HL-60/S4 treated with retinoic acid at 250 ng/mL for 4 days and 3 days (cell line): Measurements from ENCODE around the gene HECTD4.
"Not testable (repeated sequence)": the region's sequence is repeated elsewhere in the genome, so short reads cannot be mapped to it uniquely, and the experiment has no call there.

ENCODE experiments used
- in situ Hi-C: fragments of 300-500 bp; cut with MboI; formaldehyde crosslinking; loops from 2 replicates; pipeline ENCODE4 v1.7.0; 2022; ENCODE audit warnings: low sequenced_read_pairs

HECTD4 gene

DNA sequence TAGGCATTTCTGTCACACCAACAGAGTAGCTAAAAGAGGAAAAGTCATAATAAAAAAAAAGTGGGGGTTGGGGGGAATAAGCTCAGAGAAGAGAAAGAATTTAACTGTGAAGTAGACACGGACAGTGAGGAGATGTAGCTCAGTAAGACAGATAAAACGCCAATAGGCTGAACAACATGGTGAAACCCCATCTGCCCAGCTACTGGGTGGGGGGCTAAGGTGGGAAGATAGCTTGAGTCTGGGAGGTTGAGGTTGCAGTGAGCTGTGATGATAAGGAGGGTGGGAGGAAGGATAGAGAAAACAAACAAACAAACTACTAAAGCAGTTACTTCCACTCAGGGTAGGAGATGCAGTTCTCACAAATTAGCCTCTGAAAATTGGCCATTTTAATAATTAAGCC is 25.0 kb downstream of the HECTD4 start:
- in situ Hi-C loops, result no loop called here

DNA sequence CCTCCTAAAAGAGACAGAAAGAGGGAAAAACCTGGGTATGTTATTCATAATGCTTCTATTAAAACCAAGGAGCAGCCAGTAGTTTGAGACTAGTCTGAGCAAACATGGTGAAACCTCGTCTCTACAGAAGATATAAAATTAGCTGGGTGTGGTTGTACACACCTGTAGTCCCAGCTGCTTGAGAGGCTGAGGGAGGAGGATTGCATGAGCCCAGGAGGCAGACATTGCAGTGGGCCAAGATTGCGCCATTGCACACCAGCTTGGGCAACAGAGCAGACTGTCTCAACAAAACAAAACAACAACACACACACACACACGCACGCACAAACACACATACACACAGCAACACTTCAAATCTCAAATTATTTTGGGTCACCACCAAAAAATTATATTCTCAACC is 27.8 kb downstream of the HECTD4 start:
- in situ Hi-C loops, result no loop called here

DNA sequence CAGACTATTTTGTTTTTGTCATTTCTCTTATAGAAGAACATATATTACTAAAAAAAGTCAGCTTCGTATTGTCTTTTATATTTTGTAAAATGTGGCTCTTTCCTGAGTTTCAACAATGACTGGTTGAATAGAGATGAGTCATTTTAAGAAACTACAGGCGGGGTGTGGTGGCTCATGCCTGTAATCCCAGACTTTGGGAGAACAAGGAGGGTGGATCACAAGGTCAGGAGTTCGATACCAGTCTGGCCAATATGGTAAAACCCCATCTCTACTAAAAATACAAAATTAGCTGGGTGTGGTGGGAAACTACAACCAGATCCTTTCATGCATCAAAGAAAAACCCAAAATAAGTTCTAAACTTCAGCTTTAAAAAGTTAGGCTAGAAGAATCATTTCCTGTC is 28.8 kb downstream of the HECTD4 start:
- in situ Hi-C loops, result no loop called here

DNA sequence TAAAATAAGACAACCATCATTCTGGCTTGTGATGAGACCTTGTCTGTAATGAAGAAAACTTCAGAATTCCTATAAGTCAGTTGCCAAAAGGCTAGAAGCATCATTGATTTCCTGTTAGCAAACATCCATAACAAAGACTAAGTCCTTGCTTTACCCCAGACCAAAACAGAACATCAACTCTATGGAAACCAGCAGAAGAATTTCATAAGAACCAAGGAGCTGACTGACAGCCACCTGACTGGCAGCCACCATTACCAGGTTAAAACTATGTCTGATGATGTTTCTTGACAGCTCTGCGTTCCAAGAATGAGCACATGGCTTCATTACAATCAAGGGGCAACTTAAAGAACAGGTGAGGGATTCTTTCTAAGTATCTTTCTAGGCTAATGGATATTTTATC is 29.3 kb downstream of the HECTD4 start:
- in situ Hi-C loops, result no loop called here

DNA sequence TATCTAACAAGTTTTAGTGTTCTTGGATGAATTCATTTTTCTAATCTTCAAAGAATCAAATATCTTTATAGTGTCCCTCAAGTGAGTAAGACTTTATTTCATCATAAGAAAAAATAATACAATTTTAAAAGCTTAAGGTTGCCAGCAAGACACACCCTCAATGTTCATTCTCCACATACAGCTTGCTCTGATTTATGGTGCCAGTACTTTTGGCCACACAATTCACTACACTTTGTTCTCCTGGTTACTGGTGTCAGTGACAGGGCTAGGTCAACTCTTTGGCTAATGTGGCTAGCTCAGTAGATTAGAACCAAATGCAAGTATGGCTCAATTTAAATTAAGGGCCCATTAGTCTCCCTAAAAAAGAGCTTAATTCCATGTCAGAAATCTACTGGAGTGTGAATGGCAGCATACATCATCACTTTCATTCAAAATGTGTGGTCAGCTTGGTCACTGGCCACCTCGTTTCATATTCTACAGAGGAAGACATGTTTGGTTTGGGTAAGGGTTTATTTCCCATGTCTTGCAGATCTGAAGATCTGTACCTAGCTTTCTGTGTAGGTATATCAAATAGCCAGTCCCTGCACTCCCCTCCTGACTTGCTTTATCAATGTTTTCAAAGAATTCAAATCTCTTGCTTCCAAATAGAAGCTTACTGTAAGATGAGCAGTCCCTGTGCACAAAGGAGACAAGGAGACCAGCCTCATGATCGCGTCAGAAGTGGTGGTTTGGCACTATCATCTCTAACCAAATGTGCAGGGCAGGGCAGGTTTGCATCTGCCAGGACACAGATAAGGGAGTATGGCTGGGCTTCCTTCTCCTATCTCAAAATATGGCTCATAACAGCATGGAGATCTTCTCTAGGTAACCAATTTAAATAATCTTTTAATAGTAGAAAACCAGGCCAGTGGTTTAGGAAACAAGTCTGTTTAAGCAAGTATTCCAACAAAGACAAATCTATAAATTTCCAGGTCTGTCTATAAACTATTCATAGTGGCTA is 31.3 kb downstream of the HECTD4 start:
- in situ Hi-C loops, result no loop called here

DNA sequence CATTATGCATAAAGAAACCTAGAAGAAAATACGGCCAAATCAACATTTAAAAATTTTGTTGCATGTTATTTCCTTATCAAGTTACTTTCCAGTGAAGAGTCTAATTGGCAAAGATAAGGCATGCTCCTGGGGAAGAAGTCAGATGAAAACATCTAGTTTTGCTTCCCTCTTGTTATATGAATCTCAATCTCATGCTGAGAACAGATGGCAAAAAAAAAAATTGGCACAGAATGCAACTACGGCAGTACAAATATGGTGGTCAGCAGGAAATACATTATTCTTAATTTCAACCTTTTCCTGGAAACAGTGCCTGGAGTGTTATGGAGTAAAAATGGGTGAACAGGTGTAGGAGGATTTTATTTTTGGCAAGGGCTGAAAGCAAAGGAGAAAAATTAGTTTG is 32.8 kb downstream of the HECTD4 start:
- in situ Hi-C loops, result no loop called here

DNA sequence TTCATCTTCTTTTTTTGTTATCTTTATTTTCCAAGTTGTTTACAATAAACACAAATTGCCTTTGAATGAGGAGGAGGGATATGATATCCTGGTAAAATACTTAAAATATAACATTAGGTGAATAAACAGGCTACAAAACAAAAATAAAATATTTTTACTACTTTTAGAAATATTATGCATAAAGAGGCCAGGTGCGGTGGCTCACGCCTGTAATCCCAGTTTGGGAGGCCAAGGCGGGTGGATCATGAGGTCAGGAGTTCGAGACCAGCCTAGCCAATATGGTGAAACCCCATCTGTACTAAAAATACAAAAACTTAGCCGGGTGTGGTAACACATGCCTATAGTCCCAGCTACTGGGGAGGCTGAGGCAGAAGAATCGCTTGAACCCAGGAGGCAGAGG is 33.3 kb downstream of the HECTD4 start:
- in situ Hi-C loops, result not testable (repeated sequence)

DNA sequence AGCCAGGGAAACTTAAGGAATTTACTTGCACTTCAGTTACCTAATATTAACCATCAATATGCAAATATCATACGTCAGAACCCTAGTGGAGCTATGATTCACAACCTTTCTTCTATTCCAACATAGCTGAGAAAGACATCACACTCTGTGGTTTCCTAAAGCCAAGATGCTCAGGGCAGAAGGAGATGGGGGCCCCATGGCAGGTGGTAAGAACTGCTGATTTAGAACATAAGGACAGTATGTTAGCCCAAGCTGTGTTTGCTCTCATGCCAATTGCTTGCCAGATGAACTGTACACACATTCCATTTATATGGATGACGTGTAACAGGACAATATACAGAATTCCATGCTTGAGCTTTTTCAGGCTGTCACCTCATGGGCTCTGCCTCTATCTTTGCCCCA is 34.6 kb downstream of the HECTD4 start:
- in situ Hi-C loops, result no loop called here

DNA sequence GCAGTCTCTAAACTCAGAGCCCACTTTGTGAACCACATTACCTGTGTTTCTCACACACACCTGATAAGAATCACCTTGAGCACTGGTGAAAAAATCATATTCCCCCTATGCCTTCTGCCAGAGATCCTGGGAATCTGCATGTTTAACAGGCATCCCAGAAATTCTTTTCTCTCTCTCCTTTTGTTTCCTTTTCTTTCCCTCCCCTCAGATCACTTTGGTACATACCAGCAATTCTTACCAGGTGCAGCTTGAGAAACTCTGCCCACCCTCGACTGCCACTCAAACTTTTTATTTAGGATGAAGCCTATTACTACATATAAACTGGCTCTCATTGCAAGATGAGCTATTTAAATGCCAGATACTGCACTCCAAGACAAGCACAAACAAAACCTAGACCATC is 36.0 kb downstream of the HECTD4 start:
- in situ Hi-C loops, result no loop called here

DNA sequence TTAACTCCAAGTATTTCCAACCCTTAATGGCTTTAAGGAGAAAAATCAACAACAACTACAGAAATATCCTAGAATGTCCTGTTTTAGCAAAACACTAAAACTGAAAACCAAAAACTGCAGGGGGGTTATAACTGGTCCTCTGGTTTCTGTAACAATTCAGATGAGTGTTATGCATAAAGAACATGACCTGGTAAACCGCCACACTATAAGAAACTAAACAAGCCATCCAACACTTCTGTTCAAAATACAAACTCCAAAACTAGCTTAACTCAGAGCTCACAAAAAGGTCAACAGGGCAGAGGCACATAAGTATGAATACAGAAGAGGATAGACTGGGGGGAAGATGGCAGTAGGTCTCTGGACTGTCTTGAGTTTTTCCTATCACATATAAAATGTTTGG is 38.0 kb downstream of the HECTD4 start:
- in situ Hi-C loops, result no loop called here

DNA sequence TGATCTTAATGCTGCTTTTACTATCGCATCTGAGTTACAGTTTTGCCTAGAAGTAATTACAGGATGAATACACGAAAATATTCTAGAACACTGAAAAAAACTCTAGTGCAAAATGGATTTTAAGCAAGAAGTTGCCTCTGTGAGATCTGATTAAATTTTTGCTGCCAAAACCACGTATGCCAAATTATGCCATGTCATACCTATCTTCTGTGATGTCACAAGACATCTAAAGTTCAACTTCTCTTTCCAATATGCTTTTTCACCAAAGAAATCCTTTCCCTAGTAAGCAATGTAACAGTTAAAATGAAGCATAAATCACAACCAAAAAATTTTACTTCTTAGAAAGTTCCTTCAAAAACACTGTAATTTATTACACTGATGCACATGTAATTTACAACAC is 39.6 kb downstream of the HECTD4 start:
- in situ Hi-C loops, result no loop called here

DNA sequence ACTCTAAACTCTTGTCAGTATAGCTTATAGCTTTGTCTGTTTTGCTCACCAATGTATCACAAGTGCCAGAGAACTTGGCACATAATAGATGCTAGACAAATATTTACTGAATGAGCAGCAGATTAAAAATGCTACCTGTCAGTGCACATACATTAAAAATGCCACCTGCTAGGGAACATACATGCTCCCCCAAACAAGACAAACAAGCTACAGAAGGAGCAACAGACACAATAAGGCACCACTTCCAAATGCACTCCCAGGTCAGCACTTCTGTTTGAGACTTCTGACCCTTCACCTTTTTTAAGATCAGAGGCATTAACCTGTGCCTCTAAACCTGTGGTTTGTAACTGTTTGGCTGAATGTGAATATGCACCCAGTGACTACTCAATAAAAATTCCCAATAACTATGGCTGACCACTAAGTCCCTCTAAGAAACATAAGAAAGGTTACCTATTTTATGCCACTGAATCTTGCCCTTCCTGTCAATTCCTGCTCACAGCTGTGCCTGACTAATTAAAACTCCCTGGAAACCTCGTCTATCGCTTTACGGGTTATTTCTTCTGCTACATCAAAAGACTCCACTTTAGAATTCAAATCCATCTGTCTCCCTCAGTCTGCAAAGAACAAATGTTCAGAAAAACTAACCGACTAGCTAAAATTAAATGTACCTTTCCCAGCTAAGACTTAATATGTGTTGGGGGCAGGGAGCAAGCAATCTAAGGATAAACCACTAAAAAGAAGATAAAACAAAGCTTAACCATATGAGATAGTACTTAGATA is 41.0 kb downstream of the HECTD4 start:
- in situ Hi-C loops, result no loop called here

DNA sequence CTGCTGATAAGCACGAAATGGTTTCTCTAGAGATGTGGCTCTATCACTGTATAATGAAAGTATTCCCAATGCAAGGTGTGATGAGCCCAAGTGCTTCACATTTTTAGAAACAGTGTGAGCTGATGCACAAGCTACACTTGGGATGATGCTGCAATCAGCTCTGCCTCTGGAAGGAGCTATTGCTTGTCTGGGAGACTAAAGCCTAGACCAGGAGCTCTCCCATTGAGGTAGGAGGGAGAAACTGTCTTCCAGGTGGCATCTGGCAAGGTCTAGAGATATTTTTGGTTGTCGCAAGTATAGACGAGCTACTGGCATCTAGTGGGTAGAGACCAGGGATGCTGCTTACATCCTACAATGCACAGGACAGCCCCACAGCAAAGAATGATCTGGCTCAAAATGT is 42.0 kb downstream of the HECTD4 start:
- in situ Hi-C loops, result no loop called here

DNA sequence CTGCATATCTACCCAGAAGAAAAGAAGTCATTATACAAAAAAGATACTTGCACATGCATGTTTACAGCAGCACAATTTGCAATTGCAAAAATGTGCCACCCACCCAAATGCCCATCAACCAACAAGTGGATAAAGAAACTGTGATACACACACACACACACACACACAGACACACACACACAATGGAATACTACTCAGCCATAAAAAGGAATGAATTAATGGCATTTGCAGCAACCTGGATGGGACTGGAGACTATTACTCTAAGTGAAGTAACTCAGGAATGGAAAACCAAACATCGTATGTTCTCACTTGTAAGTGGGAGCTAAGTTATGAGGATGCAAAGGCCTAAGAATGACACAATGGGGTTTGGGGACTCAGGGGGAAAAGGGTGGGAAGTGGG is 47.2 kb downstream of the HECTD4 start:
- in situ Hi-C loops, result not testable (repeated sequence)

DNA sequence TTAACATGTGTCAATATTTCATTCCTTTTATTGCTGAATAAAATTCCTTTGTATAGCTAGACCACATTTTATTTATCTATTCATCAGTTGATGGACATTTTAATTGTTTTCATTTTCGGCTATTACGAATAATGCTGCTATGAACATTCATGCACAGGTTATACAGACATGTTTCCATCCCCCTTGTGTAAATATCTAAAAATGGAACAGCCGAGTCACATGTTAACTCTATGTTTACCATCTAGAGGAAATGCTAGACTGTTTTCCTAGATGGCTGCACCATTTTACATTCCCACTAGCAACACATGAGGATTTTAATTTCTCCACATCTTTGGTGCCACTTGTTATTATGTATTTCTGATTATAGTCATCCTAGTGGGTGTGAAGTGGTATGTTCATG is 49.2 kb downstream of the HECTD4 start:
- in situ Hi-C loops, result no loop called here

DNA sequence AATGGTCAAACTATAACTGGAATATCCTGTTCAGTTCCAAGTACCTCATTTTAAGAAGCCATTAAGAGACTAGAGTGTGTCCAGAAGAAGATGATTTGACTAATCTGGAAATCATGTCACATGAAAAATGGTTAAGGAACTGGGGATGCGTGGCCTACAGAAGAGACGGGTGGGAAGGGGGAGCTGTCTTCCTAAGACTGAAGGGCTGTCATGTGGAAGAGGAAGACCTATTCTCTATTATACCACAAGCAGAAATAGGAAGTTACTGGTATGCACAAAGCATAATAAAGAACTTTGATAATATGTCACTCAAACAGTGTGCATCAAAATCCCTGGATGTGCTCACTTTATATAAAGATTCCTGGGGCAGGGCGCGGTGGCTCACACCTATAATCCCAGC is 50.3 kb downstream of the HECTD4 start:
- in situ Hi-C loops, result no loop called here

DNA sequence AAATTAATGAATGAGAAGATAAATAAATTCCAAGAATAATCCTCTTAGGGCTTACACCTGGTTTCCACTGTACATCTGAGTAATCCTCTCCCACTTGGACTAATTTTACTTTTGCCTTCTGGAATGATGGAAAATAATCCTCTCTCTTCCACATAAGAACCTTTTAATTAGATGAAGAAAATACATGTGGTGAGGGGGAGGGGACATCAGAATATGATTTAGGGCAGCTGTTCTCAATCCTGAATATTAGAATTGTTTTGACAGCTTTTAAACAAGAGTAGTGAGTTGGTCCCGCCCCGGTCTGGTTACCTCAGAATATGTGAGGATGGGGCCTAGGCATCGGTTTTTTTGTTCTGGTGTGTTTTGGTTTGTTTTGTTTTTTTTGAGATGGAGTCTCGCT is 51.5 kb downstream of the HECTD4 start:
- in situ Hi-C loops, result no loop called here

DNA sequence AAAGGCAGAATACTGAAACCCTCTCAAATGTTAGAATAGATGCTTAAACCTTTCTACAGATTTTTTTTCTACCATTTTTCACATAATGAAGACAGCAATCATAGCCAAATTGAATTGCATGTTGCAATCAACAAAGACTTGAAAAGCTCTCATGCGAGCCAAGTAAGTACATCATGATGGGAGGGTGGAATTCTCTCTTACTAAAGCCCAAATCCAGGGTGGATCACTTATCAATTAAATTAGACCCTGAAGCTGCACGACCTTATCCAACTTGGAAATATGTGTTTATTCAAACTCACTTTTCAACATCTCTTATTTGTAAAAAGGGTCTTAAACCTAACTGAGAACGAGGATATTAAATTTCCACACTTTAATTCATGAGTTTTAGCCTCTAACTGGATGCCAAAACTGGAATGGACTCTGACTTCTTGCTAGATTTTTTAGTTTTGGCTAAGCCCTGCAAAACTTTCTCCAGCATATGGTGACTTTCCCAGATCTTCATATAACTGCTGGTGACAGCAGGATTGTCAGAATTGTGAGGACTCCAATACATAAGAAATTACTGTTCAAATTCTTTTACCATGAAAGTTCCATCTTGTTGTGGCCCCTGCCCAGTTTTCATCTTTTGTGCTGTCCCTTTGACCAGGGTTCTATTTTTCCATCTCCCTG is 53.6 kb downstream of the HECTD4 start:
- in situ Hi-C loops, result no loop called here

DNA sequence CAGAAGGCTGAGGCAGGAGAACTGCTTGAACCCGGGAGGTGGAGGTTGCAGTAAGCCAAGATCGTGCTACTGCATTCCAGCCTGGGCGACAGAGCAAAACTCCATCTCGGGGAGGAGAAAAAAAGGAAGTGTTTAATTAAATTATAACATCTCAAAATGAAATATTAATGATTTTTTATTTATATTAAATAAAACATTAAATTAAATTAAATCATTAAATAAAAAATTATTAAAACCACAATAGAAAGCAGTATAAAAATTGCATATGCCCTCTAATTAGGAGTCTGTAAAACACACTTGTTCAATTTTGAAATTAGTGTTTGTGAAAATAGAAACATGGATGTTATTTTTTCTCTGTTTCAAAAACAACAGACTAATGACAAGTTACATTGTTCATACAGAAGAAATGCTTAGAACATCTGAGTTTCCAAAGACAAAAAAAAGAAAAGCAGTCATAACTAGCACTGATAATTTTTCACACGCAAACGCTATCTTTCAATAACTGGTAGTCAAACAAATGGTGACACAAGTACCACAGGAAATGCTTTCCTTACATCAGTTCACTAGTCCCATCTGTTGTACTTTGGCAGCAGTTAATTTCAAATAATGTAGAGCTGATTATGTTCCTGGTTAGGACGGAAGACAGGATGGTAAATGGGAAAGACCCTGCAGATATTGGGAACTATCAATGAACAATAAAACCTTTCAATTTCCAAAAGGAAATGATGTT is 54.9 kb downstream of the HECTD4 start:
- in situ Hi-C loops, result no loop called here

DNA sequence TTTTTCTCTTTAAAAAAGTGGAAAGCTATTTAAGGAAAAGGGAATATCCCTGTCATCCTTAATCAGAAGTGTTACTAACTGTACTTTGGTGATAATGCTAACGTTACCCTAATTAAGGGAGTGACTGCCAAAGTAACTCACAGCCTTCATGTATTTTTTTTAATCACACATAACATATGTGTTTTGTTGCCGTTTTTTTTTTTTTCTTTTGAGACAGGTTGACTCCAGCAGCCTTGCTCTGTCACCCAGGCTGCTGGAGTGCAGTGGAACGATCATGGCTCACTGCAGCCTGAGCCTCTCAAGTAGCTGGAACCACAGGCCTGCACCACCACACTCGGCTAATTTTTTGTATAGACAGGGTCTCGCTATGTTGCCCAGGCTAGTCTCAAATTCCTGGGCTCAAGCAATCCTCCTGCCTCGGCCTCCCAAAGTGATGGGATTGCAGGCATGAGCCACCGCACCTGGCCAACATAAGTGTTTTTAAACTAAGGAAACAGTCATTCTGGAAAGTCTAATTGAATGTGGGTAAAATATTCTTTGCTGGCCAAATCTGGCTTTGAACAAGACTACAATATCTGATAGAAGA is 56.5 kb downstream of the HECTD4 start:
- in situ Hi-C loops, result no loop called here
